GM23248 (cell line): Measurements from ENCODE around the gene ISG20L2. TPM values are rescaled to one million over a fixed set of nuclear protein-coding genes. Genes with fewer than 3 reads are reported as not detected.
A peak's percentile ranks its signal among the peaks of the same experiment; 100 is the strongest.

Experiments used
- DNase-seq: peaks from one replicate; pipeline ENCODE4 v3.0.0-alpha.2; 2015
- H2AFZ ChIP-seq: fragments of 200-600 bp; sonication (generic); 2 replicates; pipeline ENCODE4 v1.6.1; 2016; ENCODE audit warnings: antibody characterized with exemption
- H3F3A ChIP-seq: fragments of 200-600 bp; sonication (generic); 2 replicates; pipeline ENCODE4 v1.6.1; 2016; ENCODE audit warnings: mild to moderate bottlenecking, antibody characterized with exemption, mixed run types; ENCODE audit not compliant: insufficient read depth
- H3K27ac ChIP-seq: fragments of 200-600 bp; sonication (generic); 2 replicates; pipeline ENCODE4 v1.5.1; 2016; ENCODE audit warnings: mild to moderate bottlenecking
- H3K27me3 ChIP-seq: fragments of 200-600 bp; sonication (generic); replicated peaks from 2 replicates; pipeline ENCODE4 v1.6.1; 2016; ENCODE audit warnings: mild to moderate bottlenecking; ENCODE audit not compliant: insufficient read depth
- H3K36me3 ChIP-seq: fragments of 200-600 bp; sonication (generic); 2 replicates; pipeline ENCODE4 v1.6.1; 2016; ENCODE audit warnings: low read depth, mild to moderate bottlenecking
- H3K4me1 ChIP-seq: fragments of 200-600 bp; sonication (generic); 2 replicates; pipeline ENCODE4 v1.6.1; 2016; ENCODE audit warnings: mild to moderate bottlenecking; ENCODE audit not compliant: insufficient read depth
- H3K4me2 ChIP-seq: fragments of 200-600 bp; sonication (generic); one replicate; pipeline ENCODE4 v1.6.1; 2016; ENCODE audit warnings: mild to moderate bottlenecking; ENCODE audit not compliant: unreplicated experiment
- H3K4me3 ChIP-seq: fragments of 200-600 bp; sonication (generic); 2 replicates; pipeline ENCODE4 v1.5.1; 2016; ENCODE audit warnings: mild to moderate bottlenecking
- H3K79me2 ChIP-seq: fragments of 200-600 bp; sonication (generic); 2 replicates; pipeline ENCODE4 v1.6.1; 2016; ENCODE audit warnings: mild to moderate bottlenecking; ENCODE audit not compliant: insufficient read depth
- H3K9ac ChIP-seq: fragments of 200-600 bp; sonication (generic); 2 replicates; pipeline ENCODE4 v1.6.1; 2016; ENCODE audit warnings: mild to moderate bottlenecking
- H3K9me2 ChIP-seq: fragments of 200-600 bp; sonication (generic); 2 replicates; pipeline ENCODE4 v1.6.1; 2016; ENCODE audit warnings: mixed run types, mild to moderate bottlenecking, moderate library complexity; ENCODE audit not compliant: insufficient read depth
- H3K9me3 ChIP-seq: fragments of 200-600 bp; sonication (generic); one replicate; pipeline ENCODE4 v1.6.1; 2017; ENCODE audit warnings: low read depth
- H4K20me1 ChIP-seq: fragments of 200-600 bp; sonication (generic); 2 replicates; pipeline ENCODE4 v1.6.0; 2016; ENCODE audit not compliant: insufficient read depth
- EZH2 ChIP-seq: fragments of 200-600 bp; sonication (generic); IDR thresholded peaks from 2 replicates; pipeline ENCODE4 v1.6.1; 2018; ENCODE audit warnings: antibody characterized with exemption, mild to moderate bottlenecking; ENCODE audit not compliant: insufficient read depth, poor library complexity, severe bottlenecking
- EZH2phosphoT487 ChIP-seq: fragments of 200-600 bp; sonication (generic); IDR thresholded peaks from 2 replicates; pipeline ENCODE4 v1.6.1; 2018; ENCODE audit warnings: antibody characterized with exemption, moderate library complexity, mild to moderate bottlenecking, low read depth; ENCODE audit not compliant: insufficient read depth
- WGBS, 2 experiments: methylation state at CpG; one replicate each; pipeline ENCODE4 v1.1.6; 2015 to 2017; ENCODE audit warnings: low lambda C conversion rate in 2 of 2, low coverage in 1 of 2; ENCODE audit errors: missing lambda C conversion rate in 2 of 2; 5-methylcytosine and 5-hydroxymethylcytosine counted together
- in situ Hi-C: fragments of 300-500 bp; cut with MboI; formaldehyde crosslinking; loops from 2 replicates; pipeline ENCODE4 v1.15.0; 2020
- polyA plus RNA-seq: library from polyadenylated mRNA; unstranded; fragments of >200 nt; fragmentation: Nextera tagmentation; extraction: Ambion mirVana; gene quantifications from 2 replicates; pipeline ENCODE4 v1.2.1, GENCODE V29; 2016
- total RNA-seq: library from RNA; depleted of rRNA; stranded (reverse); fragments of >200 nt; shearing (Covaris generic); gene quantifications from 2 replicates; pipeline ENCODE4 v1.2.3, GENCODE V29; 2014

Gene ISG20L2
- total and polyA plus RNA-seq, 2 experiments from 2014 or later: 10.4 to 17.8 TPM

GRCh38 chr1:156691665-156692440 is 36.7 kb downstream of the ISG20L2 start:
- H3K4me2 ChIP-seq: no peak overlapping the region
- H3K27me3 ChIP-seq: no peaks in the 10 kb centered on the region
- no peak overlapping the region for H3K27ac ChIP-seq
- H3K9me3 ChIP-seq: no peaks in the 10 kb centered on the region
- TF ChIP-seq EZH2: no peak
- no peak for TF ChIP-seq EZH2phosphoT487
- peak; percentile 62 for DNase-seq
- H3K4me1 ChIP-seq: peaks cover 16% of the 10 kb centered on the region
- no peaks in the 10 kb centered on the region for H3K79me2 ChIP-seq
- H4K20me1 ChIP-seq: no peaks in the 10 kb centered on the region
- no peak overlapping the region for H3K4me3 ChIP-seq
- H3K9ac ChIP-seq: no peak overlapping the region
- in situ Hi-C loops: no loop called here
- 52 to 54% methylated on average over 20 of the region's 20 CpGs for WGBS, 2 experiments
- no peaks in the 10 kb centered on the region for H3F3A ChIP-seq
- no peaks in the 10 kb centered on the region for H3K36me3 ChIP-seq
- peak overlapping the region; percentile 29; the same call in 1 of the 2 replicates for H2AFZ ChIP-seq
- H3K9me2 ChIP-seq: no peaks in the 10 kb centered on the region

- TF ChIP-seq EZH2 (no peak), EZH2phosphoT487 (no peak)
- no peak overlapping the region for H3K4me2 ChIP-seq
- H3K9ac ChIP-seq: no peak overlapping the region
- no peaks in the 10 kb centered on the region for H3K79me2 ChIP-seq
- H3K27ac ChIP-seq: no peak overlapping the region
- no peak overlapping the region; the same call in 1 of the 2 replicates for H2AFZ ChIP-seq
- H3K4me3 ChIP-seq: no peak overlapping the region
- H3K27me3 ChIP-seq: no peaks in the 10 kb centered on the region
- no peaks in the 10 kb centered on the region for H3K9me2 ChIP-seq
- H3K36me3 ChIP-seq: no peaks in the 10 kb centered on the region
- in situ Hi-C loops: no loop called here
- H4K20me1 ChIP-seq: no peaks in the 10 kb centered on the region
- no peak for DNase-seq
- H3K4me1 ChIP-seq: peaks cover 22% of the 10 kb centered on the region
- no peaks in the 10 kb centered on the region for H3K9me3 ChIP-seq
- no peaks in the 10 kb centered on the region for H3F3A ChIP-seq
- 87 to 91% methylated on average over 10 of the region's 10 CpGs for WGBS, 2 experiments
Measured at GRCh38 chr1:156691191-156691590, 37.4 kb downstream of the ISG20L2 start.

- H3K9me2 ChIP-seq: no peaks in the 10 kb centered on the region
- no peaks in the 10 kb centered on the region for H4K20me1 ChIP-seq
- DNase-seq: no peak
- no peak overlapping the region for H2AFZ ChIP-seq
- H3K27ac ChIP-seq: no peak overlapping the region
- WGBS, 2 experiments: 58% methylated on average over 7 to 8 of the region's 8 CpGs
- H3F3A ChIP-seq: no peaks in the 10 kb centered on the region
- no peak overlapping the region for H3K4me2 ChIP-seq
- no peak overlapping the region for H3K4me3 ChIP-seq
- no peaks in the 10 kb centered on the region for H3K79me2 ChIP-seq
- in situ Hi-C loops: no loop called here
- H3K9me3 ChIP-seq: no peaks in the 10 kb centered on the region
- H3K36me3 ChIP-seq: no peaks in the 10 kb centered on the region
- peaks cover 26% of the 10 kb centered on the region for H3K4me1 ChIP-seq
- TF ChIP-seq EZH2 (no peak), EZH2phosphoT487 (no peak)
- no peak overlapping the region for H3K9ac ChIP-seq
- H3K27me3 ChIP-seq: no peaks in the 10 kb centered on the region
Measured at GRCh38 chr1:156690675-156691036, 37.9 kb downstream of the ISG20L2 start.

GRCh38 chr1:156689953-156690674 is 38.5 kb downstream of the ISG20L2 start:
- 0 out of 2 replicates have a peak, but pooled peaks cover 5% of the 10 kb centered on the region for H3F3A ChIP-seq
- H3K79me2 ChIP-seq: no peaks in the 10 kb centered on the region
- 29 to 37% methylated on average over 7 to 10 of the region's 10 CpGs for WGBS, 2 experiments
- in situ Hi-C loops: no loop called here
- peak overlapping the region; percentile 83 for H3K4me2 ChIP-seq
- H3K36me3 ChIP-seq: no peaks in the 10 kb centered on the region
- TF ChIP-seq EZH2 (no peak), EZH2phosphoT487 (no peak)
- DNase-seq: peak; percentile 64
- no peaks in the 10 kb centered on the region for H3K9me2 ChIP-seq
- H3K4me1 ChIP-seq: peaks cover 26% of the 10 kb centered on the region
- H3K27me3 ChIP-seq: no peaks in the 10 kb centered on the region
- H4K20me1 ChIP-seq: no peaks in the 10 kb centered on the region
- peak overlapping the region; percentile 91; the same call in 1 of the 2 replicates for H2AFZ ChIP-seq
- no peaks in the 10 kb centered on the region for H3K9me3 ChIP-seq
- H3K4me3 ChIP-seq: peak overlapping the region; percentile 61
- no peak overlapping the region for H3K27ac ChIP-seq
- no peak overlapping the region for H3K9ac ChIP-seq
